Activated T-helper 2 cell treated with anti-CD3 and anti-CD28 coated beads, Interferon-gamma antibody, Interleukin-2, Interleukin-4, amounts not matched to agents 10 μg/mL and 5 μg/mL and 100 μg/mL, durations not matched to agents 14 hours and 24 hours and 36 hours (primary cell): ENCODE measurements around the gene MORF4L1. TPM values are rescaled to one million over a fixed set of nuclear protein-coding genes. Genes with fewer than 3 reads are reported as not detected.
"Not testable (repeated sequence)": the region's sequence is repeated elsewhere in the genome, so short reads cannot be mapped to it uniquely, and the experiment has no call there.

Experiments
- DNase-seq: peaks from one replicate; pipeline ENCODE4 v3.0.0; 2021; ENCODE audit warnings: low spot score
- H3K27ac Mint-ChIP-seq: one replicate; pipeline ENCODE4 v1.8.0; 2021; ENCODE audit warnings: mixed read lengths
- H3K27me3 Mint-ChIP-seq: one replicate; pipeline ENCODE4 v1.8.0; 2021; ENCODE audit warnings: low read depth, mixed read lengths
- H3K36me3 Mint-ChIP-seq: one replicate; pipeline ENCODE4 v1.8.0; 2021; ENCODE audit warnings: low read depth, mixed read lengths
- H3K4me1 Mint-ChIP-seq: one replicate; pipeline ENCODE4 v1.8.0; 2021; ENCODE audit warnings: low read depth, mixed read lengths
- H3K4me3 Mint-ChIP-seq: one replicate; pipeline ENCODE4 v1.8.0; 2021; ENCODE audit warnings: low read depth, mild to moderate bottlenecking, moderate library complexity, mixed read lengths
- H3K9me3 Mint-ChIP-seq: one replicate; pipeline ENCODE4 v1.8.0; 2021; ENCODE audit warnings: mixed read lengths
- intact Hi-C: fragments of 100-400 bp; cut with micrococcal nuclease; formaldehyde crosslinking; loops from one replicate; pipeline ENCODE4 v1.15.1; 2023
- total RNA-seq: library from RNA; stranded (reverse); gene quantifications from 2 replicates; pipeline ENCODE4 v1.2.3, GENCODE V29; 2022

The MORF4L1 gene
- total RNA-seq, 1 donor from 2014 or later: 293 TPM

DNA sequence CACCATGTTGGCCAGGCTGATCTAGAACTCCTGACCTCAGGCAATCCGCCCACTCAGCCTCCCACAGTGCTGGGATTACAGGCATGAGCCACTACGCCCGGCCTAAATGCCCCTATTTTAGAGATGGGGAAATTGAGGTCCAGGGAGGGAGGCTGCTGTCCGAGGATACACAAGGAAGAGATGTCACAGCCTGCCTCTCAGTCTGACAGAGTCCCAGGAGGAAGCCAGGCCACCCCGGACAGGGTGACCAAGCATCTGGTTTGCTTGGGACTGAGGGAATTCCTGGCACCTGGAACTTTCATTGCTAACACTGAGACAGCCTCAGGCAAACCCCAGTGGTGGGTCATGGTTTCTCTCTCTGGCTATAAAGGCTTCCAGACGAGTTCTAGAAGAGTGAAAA lies 30.8 kb upstream of the MORF4L1 start:
- peaks cover 3% of the 10 kb centered on the region for H3K27me3 Mint-ChIP-seq
- H3K27ac Mint-ChIP-seq: no peak overlapping the region
- DNase-seq: no peak
- H3K36me3 Mint-ChIP-seq: no peaks in the 10 kb centered on the region
- no peaks in the 10 kb centered on the region for H3K9me3 Mint-ChIP-seq
- H3K4me1 Mint-ChIP-seq: peaks cover 7% of the 10 kb centered on the region
- intact Hi-C loops: no loop called here
- H3K4me3 Mint-ChIP-seq: no peak overlapping the region

GRCh38 chr15:78842519-78842918 lies 30.2 kb upstream of the MORF4L1 start:
- DNase-seq: no peak
- intact Hi-C loops: no loop called here
- no peak overlapping the region for H3K4me3 Mint-ChIP-seq
- H3K36me3 Mint-ChIP-seq: no peaks in the 10 kb centered on the region
- peaks cover 7% of the 10 kb centered on the region for H3K4me1 Mint-ChIP-seq
- peaks cover 3% of the 10 kb centered on the region for H3K27me3 Mint-ChIP-seq
- no peaks in the 10 kb centered on the region for H3K9me3 Mint-ChIP-seq
- no peak overlapping the region for H3K27ac Mint-ChIP-seq

- H3K4me3 Mint-ChIP-seq, H3K4me1 Mint-ChIP-seq, intact Hi-C loops, H3K9me3 Mint-ChIP-seq, H3K27ac Mint-ChIP-seq, H3K27me3 Mint-ChIP-seq, DNase-seq, H3K36me3 Mint-ChIP-seq: not testable (repeated sequence)
Measured at GRCh38 chr15:78846906-78847305, 25.8 kb upstream of the MORF4L1 start.

- DNase-seq, H3K27ac Mint-ChIP-seq, H3K27me3 Mint-ChIP-seq, intact Hi-C loops, H3K9me3 Mint-ChIP-seq, H3K36me3 Mint-ChIP-seq, H3K4me3 Mint-ChIP-seq, H3K4me1 Mint-ChIP-seq: not testable (repeated sequence)
Measured at GRCh38 chr15:78847387-78847906, 25.2 kb upstream of the MORF4L1 start.

DNA sequence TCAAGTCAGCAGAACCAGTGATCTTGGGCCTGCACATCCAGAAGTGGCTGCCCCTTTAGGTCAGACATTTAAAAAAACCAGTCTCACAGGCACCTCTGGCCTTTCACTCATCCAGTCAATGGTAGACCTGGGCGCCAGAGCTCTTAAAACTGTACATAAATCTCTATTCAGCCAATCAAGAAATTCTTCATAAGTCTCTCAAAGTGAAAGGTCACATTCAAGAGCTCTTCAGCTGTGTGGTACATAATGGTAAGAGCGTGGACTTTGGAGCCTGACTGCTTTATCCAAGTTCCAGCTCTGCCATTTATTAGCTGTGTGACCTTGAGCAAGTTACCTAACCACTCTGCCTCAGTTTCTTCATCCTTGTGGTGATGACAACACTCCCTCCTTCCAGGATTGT lies 22.3 kb upstream of the MORF4L1 start:
- no peaks in the 10 kb centered on the region for H3K9me3 Mint-ChIP-seq
- no peak for DNase-seq
- H3K4me3 Mint-ChIP-seq: no peak overlapping the region
- no peaks in the 10 kb centered on the region for H3K36me3 Mint-ChIP-seq
- H3K27ac Mint-ChIP-seq: no peak overlapping the region
- peaks cover 6% of the 10 kb centered on the region for H3K27me3 Mint-ChIP-seq
- H3K4me1 Mint-ChIP-seq: no peaks in the 10 kb centered on the region
- intact Hi-C loops: no loop called here

DNA sequence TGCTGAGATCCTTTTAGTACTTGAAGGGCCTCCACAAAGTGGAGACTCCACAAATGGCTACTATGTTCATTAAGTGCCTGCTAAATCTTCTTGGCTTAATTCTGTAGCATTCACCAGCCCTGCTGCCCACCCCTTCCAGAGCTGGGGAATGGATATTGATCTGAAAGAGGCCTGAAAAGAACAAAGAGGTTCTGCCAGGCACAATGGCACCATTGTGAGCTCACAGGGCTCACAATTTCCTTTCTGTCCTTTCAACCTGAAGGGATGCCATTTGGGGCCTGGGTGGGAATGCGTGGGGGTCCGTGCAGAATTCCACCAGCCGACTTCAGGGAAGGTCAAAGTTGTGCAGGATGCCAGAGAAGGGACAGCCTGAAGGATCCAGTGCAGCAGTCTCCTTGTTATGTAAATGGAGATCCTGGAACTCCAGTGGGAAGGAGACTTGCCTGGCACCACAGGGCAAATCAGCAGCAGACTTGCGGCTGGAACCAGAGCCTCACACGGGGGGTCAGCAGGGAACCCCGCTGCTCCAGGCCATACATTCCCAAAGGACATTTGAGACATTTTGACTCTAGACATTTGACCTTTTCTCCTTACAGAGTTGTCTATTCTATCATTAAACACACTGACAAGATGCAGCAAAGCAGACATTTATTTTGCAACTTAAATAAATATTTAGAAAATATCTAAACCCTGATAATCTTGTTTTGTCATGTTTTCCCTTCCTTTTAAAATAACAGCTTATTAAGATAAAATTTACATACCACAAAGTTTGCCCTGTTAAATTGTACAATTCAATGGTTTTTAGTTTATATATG lies 21.5 kb upstream of the MORF4L1 start:
- Mint-ChIP-seq H3K9me3 (no peaks in the 10 kb centered on the region), H3K4me1 (no peaks in the 10 kb centered on the region), H3K4me3 (no peak overlapping the region), H3K36me3 (no peaks in the 10 kb centered on the region), H3K27ac (no peak overlapping the region), H3K27me3 (peaks cover 3% of the 10 kb centered on the region)
- intact Hi-C loops: no loop called here
- DNase-seq: no peak

GRCh38 chr15:78853500-78853899 lies 19.2 kb upstream of the MORF4L1 start:
- Mint-ChIP-seq H3K27ac (no peak overlapping the region), H3K27me3 (peaks cover 3% of the 10 kb centered on the region), H3K4me1 (no peaks in the 10 kb centered on the region), H3K4me3 (no peak overlapping the region), H3K9me3 (no peaks in the 10 kb centered on the region), H3K36me3 (no peaks in the 10 kb centered on the region)
- no peak for DNase-seq
- intact Hi-C loops: no loop called here

GRCh38 chr15:78854833-78855372 lies 17.8 kb upstream of the MORF4L1 start:
- H3K36me3 Mint-ChIP-seq: no peaks in the 10 kb centered on the region
- intact Hi-C loops: no loop called here
- peaks cover 1% of the 10 kb centered on the region for H3K4me1 Mint-ChIP-seq
- H3K9me3 Mint-ChIP-seq: no peaks in the 10 kb centered on the region
- H3K27ac Mint-ChIP-seq: no peak overlapping the region
- peaks cover 3% of the 10 kb centered on the region for H3K27me3 Mint-ChIP-seq
- no peak overlapping the region for H3K4me3 Mint-ChIP-seq
- DNase-seq: no peak

DNA sequence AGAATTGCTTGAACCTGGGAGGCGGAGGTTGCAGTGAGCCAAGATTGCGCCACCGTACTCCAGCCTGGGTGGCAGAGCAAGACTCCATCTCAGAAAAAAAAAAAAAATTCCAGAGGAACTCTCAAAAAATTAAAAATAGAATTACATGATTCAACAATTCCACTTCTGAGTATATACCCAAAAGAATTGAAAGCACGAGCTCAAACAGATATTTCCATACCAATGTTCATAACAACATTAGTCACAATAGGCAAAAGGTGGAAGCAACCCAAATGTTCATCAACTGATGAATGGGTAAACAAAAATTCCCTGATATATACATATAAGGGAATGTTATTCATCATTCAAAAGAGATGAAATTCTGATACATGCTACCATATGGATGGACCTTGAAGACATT lies 16.9 kb upstream of the MORF4L1 start:
- Mint-ChIP-seq H3K36me3 (no peaks in the 10 kb centered on the region), H3K27ac (no peak overlapping the region), H3K27me3 (peaks cover 3% of the 10 kb centered on the region), H3K4me1 (peaks cover 4% of the 10 kb centered on the region), H3K4me3 (no peak overlapping the region), H3K9me3 (no peaks in the 10 kb centered on the region)
- intact Hi-C loops: no loop called here
- DNase-seq: no peak

- Mint-ChIP-seq H3K4me3 (peak overlapping the region; percentile 82), H3K27me3 (peaks cover 8% of the 10 kb centered on the region), H3K9me3 (no peaks in the 10 kb centered on the region), H3K36me3 (no peaks in the 10 kb centered on the region), H3K27ac (peak overlapping the region; percentile 48), H3K4me1 (peaks cover 5% of the 10 kb centered on the region)
- intact Hi-C loops: loop anchor here (1.0 kb wide), 1 partner anchor 13 kb away; no protein-coding TSS in a partner anchor
- DNase-seq: peak; percentile 62
Measured at GRCh38 chr15:78859971-78860719, 12.5 kb upstream of the MORF4L1 start.

DNA sequence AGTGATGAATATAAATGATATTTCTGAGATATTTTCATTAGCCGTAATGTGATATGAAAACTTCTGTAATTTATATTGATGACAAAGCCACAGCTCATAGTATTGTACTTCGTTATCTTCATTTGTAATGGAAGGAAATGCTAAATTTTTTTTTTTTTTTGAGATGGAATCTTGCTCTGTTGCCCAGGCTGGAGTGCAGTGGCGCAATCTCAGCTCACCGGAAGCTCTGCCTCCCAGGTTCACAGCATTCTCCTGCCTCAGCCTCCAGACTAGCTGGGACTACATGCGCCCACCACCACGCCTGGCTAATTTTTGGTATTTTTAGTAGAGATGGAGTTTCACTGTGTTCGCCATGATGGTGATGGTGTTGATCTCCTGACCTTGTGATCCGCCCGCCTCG lies 7.1 kb upstream of the MORF4L1 start:
- DNase-seq, H3K27ac Mint-ChIP-seq, intact Hi-C loops, H3K4me1 Mint-ChIP-seq, H3K27me3 Mint-ChIP-seq, H3K4me3 Mint-ChIP-seq, H3K9me3 Mint-ChIP-seq, H3K36me3 Mint-ChIP-seq: not testable (repeated sequence)

DNA sequence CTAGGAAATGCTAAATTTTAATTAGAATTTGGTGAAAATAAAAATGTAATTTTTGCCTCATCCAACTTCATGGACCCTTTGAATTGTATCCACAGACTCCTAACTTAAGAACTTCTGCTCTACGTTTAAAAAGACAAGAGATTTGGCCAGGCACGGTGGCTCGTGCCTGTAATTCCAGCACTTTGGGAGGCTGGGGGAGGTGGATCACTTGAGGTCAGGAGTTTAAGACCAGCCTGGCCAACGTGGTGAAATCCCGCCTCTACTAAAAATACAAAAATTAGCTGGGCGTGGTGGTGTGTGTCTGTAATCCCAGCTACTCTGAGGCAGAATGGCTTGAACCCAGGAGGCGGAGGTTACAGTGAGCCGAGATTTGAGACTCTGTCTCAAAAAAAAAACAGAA lies 6.7 kb upstream of the MORF4L1 start:
- DNase-seq, H3K9me3 Mint-ChIP-seq, H3K27me3 Mint-ChIP-seq, H3K27ac Mint-ChIP-seq, H3K4me3 Mint-ChIP-seq, H3K36me3 Mint-ChIP-seq, H3K4me1 Mint-ChIP-seq, intact Hi-C loops: not testable (repeated sequence)

- H3K4me1 Mint-ChIP-seq: peaks cover 3% of the 10 kb centered on the region
- H3K4me3 Mint-ChIP-seq: no peak overlapping the region
- peaks cover 8% of the 10 kb centered on the region for H3K27me3 Mint-ChIP-seq
- no peak overlapping the region for H3K27ac Mint-ChIP-seq
- DNase-seq: no peak
- no peaks in the 10 kb centered on the region for H3K36me3 Mint-ChIP-seq
- intact Hi-C loops: no loop called here
- no peaks in the 10 kb centered on the region for H3K9me3 Mint-ChIP-seq
Measured at GRCh38 chr15:78866803-78867202, 5.9 kb upstream of the MORF4L1 start.
